Esophagus squamous epithelium (tissue), 4 donors: Measurements from ENCODE around the gene DAZAP1.

Experiments used
- CTCF ChIP-seq, 6 experiments: fragments of 450-650 bp in 4 of 6; fragments of 200-600 bp in 2 of 6; sonication (generic) in 2 of 6; IDR thresholded peaks; one replicate each; pipeline ENCODE4 v1.5.1; 2016 to 2019; ENCODE audit warnings: antibody characterized with exemption in 6 of 6, mild to moderate bottlenecking in 4 of 6, moderate library complexity in 4 of 6
- POLR2A ChIP-seq, 4 donors: fragments of 450-650 bp; IDR thresholded peaks; one replicate each; pipeline ENCODE4 v1.6.1; 2017; ENCODE audit warnings: antibody characterized with exemption in 4 of 4, mild to moderate bottlenecking in 4 of 4, moderate library complexity in 3 of 4

DNA sequence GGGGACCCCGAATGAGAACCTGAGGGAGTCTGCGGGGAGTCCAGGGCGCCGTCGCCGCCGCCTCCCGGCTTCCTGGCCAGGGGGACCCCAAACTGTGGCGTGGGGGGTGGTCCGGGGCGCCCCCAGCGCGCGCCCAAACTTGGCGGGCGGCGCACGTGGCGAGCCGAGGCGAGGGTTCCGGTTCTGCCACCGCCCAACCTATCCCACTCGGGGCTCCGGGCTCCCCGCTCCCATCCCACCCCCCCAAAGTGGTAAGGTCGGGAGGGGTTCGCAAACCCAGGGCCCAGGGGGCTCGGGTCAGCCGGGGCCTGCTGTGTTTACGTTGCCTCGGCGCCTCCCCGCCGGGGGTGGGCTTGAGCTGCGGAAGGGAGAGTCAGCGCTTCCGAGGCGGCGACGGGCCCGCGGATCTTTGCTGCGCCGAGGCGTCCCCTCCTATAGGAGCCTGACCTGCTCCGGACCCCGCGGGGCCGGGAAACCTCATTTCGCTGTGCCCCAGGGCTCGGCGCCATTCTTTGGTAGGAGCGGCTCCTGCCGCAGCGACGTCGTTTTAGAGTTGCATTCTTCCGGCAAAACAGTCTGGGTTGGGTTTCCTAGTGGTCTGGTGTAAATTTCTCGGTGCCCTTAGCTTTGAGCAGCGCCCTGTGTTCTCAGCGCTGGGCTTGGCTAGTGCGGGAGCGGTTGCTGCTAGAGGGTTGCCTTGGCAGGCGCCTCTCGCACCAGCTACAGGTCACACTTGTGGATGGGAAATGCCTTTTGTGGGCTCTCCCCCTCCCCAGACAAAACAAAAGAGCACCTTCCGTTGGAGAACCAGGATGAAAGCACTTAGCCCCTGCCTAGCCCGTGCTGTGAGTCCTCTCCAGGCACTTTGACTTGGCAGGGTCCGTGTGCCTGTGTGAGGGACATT, 1.2 kb downstream of the DAZAP1 start:
- TF ChIP-seq CTCF (IDR thresholded peaks at IDR 0.05): no peak
- TF ChIP-seq POLR2A (IDR thresholded peaks at IDR 0.05): peak in 1 of 4 donors; percentile 32
